Measurements from ENCODE around the gene KCNK3. TPM values are rescaled to one million over a fixed set of nuclear protein-coding genes. Genes with fewer than 3 reads are reported as not detected.

Gene KCNK3
- polyA plus RNA-seq, 1 donor (not counting 4 experiments of a cell fraction or from before 2014, with no cell fraction given), result not detected

DNA sequence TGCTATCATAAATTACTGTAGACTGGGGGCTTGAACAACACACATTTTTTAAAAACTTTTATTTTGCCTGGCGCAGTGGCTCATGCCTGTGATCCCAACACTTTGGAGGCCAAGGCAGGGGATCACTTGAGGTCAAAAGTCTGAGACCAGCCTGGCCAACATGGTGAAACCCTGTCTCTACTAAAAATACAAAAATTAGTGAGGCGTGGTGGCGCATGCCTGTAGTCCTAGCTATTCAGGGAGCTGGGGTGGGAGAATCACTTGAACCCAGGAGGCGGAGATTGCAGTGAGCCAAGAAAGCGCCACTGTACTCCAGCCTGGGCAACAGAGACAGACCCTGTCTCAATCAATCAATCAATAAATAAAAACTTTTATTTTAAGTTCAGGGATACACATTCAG lies 9.1 kb downstream of the KCNK3 start:
- TF ChIP-seq, protein P1, sequence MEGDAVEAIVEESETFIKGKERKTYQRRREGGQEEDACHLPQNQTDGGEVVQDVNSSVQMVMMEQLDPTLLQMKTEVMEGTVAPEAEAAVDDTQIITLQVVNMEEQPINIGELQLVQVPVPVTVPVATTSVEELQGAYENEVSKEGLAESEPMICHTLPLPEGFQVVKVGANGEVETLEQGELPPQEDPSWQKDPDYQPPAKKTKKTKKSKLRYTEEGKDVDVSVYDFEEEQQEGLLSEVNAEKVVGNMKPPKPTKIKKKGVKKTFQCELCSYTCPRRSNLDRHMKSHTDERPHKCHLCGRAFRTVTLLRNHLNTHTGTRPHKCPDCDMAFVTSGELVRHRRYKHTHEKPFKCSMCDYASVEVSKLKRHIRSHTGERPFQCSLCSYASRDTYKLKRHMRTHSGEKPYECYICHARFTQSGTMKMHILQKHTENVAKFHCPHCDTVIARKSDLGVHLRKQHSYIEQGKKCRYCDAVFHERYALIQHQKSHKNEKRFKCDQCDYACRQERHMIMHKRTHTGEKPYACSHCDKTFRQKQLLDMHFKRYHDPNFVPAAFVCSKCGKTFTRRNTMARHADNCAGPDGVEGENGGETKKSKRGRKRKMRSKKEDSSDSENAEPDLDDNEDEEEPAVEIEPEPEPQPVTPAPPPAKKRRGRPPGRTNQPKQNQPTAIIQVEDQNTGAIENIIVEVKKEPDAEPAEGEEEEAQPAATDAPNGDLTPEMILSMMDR (optimal IDR thresholded peaks at IDR 0.05 in 1 of 3, IDR thresholded peaks at IDR 0.05 in 1 of 3, conservative IDR thresholded peaks at IDR 0.05 in 1 of 3; ENCODE audit: extremely low read depth in 1 of 3, insufficient read depth in 2 of 3, low read length in 3 of 3), result no peak
- TF ChIP-seq EZH2 (IDR thresholded peaks at IDR 0.05; ENCODE audit: low read length), result no peak
- no peak overlapping the region for H3K4me3 ChIP-seq (ENCODE audit: control insufficient read depth in 2 of 3, extremely low read depth in 1 of 3, insufficient read depth in 2 of 3, low read depth in 1 of 3, low read length in 3 of 3)
- H3K4me1 ChIP-seq (ENCODE audit: control insufficient read depth, extremely low read depth, insufficient read depth, low read length), result peaks cover 15% of the 10 kb centered on the region
- no peak overlapping the region for H3K27ac ChIP-seq (ENCODE audit: control insufficient read depth, insufficient read depth, low read length)
- no peak overlapping the region for H3K4me2 ChIP-seq (ENCODE audit: control insufficient read depth, extremely low read depth, insufficient read depth, low read depth, low read length)
- no peaks in the 10 kb centered on the region for H3K9me1 ChIP-seq (ENCODE audit: control insufficient read depth, extremely low read depth, insufficient read depth, low read length)
- dilution Hi-C loops (cut with MboI; ENCODE audit: extremely low pct_ligation_motif_present, low sequenced_read_pairs), result no loop called here
- no peak for DNase-seq (ENCODE audit: low read depth, low spot score)
- H3K36me3 ChIP-seq (ENCODE audit: control insufficient read depth in 2 of 2, extremely low read depth in 1 of 2, insufficient read depth in 2 of 2, low read length in 2 of 2), result no peaks in the 10 kb centered on the region
- no peaks in the 10 kb centered on the region for H3K79me2 ChIP-seq (ENCODE audit: control insufficient read depth, insufficient read depth, low read length)
- no peak overlapping the region for H2AFZ ChIP-seq (ENCODE audit: control insufficient read depth, low read length)
- H3K9ac ChIP-seq (ENCODE audit: control insufficient read depth, extremely low read depth, insufficient read depth, low read length), result no peak overlapping the region
- no peaks in the 10 kb centered on the region for H4K20me1 ChIP-seq (ENCODE audit: control insufficient read depth, extremely low read depth, insufficient read depth, low read length)
- no peak for FAIRE-seq
- no peaks in the 10 kb centered on the region for H3K27me3 ChIP-seq (ENCODE audit: control insufficient read depth, extremely low read depth, insufficient read depth, low read length)
- H3K9me3 ChIP-seq (ENCODE audit: control insufficient read depth, low read depth, low read length), result no peaks in the 10 kb centered on the region

DNA sequence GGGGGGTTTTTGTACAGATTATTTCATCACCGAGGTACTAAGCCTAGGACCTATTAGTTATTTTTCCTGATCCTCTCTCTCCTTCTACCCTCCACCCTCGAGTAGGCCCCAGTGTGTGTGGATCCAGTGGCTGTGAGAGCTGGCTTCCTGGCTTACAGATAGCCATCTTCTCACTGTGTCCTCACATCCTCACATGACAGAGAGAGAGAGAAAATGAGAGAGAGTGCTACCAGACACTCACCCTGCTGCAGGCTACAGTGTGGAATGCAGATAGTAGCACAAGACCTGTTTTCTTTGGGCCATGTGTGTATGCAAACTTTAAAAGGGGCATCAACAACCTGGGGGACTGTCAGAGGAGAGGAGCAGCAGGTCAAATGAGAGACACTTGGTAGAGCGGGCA lies 9.5 kb downstream of the KCNK3 start:
- no peaks in the 10 kb centered on the region for H3K27me3 ChIP-seq (ENCODE audit: control insufficient read depth, extremely low read depth, insufficient read depth, low read length)
- H3K9ac ChIP-seq (ENCODE audit: control insufficient read depth, extremely low read depth, insufficient read depth, low read length), result no peak overlapping the region
- H3K27ac ChIP-seq (ENCODE audit: control insufficient read depth, insufficient read depth, low read length), result no peak overlapping the region
- no peak overlapping the region for H3K4me2 ChIP-seq (ENCODE audit: control insufficient read depth, extremely low read depth, insufficient read depth, low read depth, low read length)
- no peaks in the 10 kb centered on the region for H3K9me1 ChIP-seq (ENCODE audit: control insufficient read depth, extremely low read depth, insufficient read depth, low read length)
- dilution Hi-C loops (cut with MboI; ENCODE audit: extremely low pct_ligation_motif_present, low sequenced_read_pairs), result no loop called here
- no peak overlapping the region for H2AFZ ChIP-seq (ENCODE audit: control insufficient read depth, low read length)
- FAIRE-seq (no peak), DNase-seq (ENCODE audit: low read depth, low spot score) (no peak)
- H4K20me1 ChIP-seq (ENCODE audit: control insufficient read depth, extremely low read depth, insufficient read depth, low read length), result no peaks in the 10 kb centered on the region
- no peaks in the 10 kb centered on the region for H3K79me2 ChIP-seq (ENCODE audit: control insufficient read depth, insufficient read depth, low read length)
- H3K36me3 ChIP-seq (ENCODE audit: control insufficient read depth in 2 of 2, extremely low read depth in 1 of 2, insufficient read depth in 2 of 2, low read length in 2 of 2), result no peaks in the 10 kb centered on the region
- TF ChIP-seq, protein P1 (optimal IDR thresholded peaks at IDR 0.05 in 1 of 3, IDR thresholded peaks at IDR 0.05 in 1 of 3, conservative IDR thresholded peaks at IDR 0.05 in 1 of 3; ENCODE audit: extremely low read depth in 1 of 3, insufficient read depth in 2 of 3, low read length in 3 of 3), result no peak
- no peak for TF ChIP-seq EZH2 (IDR thresholded peaks at IDR 0.05; ENCODE audit: low read length)
- no peaks in the 10 kb centered on the region for H3K9me3 ChIP-seq (ENCODE audit: control insufficient read depth, low read depth, low read length)
- peaks cover 11% of the 10 kb centered on the region for H3K4me1 ChIP-seq (ENCODE audit: control insufficient read depth, extremely low read depth, insufficient read depth, low read length)
- H3K4me3 ChIP-seq (ENCODE audit: control insufficient read depth in 2 of 3, extremely low read depth in 1 of 3, insufficient read depth in 2 of 3, low read depth in 1 of 3, low read length in 3 of 3), result no peak overlapping the region
